ENCODE results near the gene ITGB5.
"Not testable (repeated sequence)": the region's sequence is repeated elsewhere in the genome, so short reads cannot be mapped to it uniquely, and the experiment has no call there.

Gene ITGB5

GRCh38 chr3:124783696-124784095 is 103.5 kb downstream of the ITGB5 start:
- no peak for DNase-seq

GRCh38 chr3:124782377-124782712 is 104.8 kb downstream of the ITGB5 start:
- not testable (repeated sequence) for DNase-seq

- DNase-seq = no peak
These were observed 105.4 kb downstream of the ITGB5 start for GRCh38 chr3:124781476-124782376.

- DNase-seq = no peak
These were observed 106.2 kb downstream of the ITGB5 start for GRCh38 chr3:124780761-124781475.

GRCh38 chr3:124780356-124780755 is 106.8 kb downstream of the ITGB5 start:
- no peak for DNase-seq

- DNase-seq = no peak
These were observed 107.4 kb downstream of the ITGB5 start for GRCh38 chr3:124779751-124780191.

GRCh38 chr3:124779116-124779515 is 108.0 kb downstream of the ITGB5 start:
- no peak for DNase-seq

GRCh38 chr3:124777762-124778470 is 109.2 kb downstream of the ITGB5 start:
- DNase-seq = no peak

- no peak for DNase-seq
These were observed 110.3 kb downstream of the ITGB5 start for GRCh38 chr3:124776856-124777255.

GRCh38 chr3:124775877-124776276 is 111.3 kb downstream of the ITGB5 start:
- no peak for DNase-seq

- no peak for DNase-seq
These were observed 112.2 kb downstream of the ITGB5 start for GRCh38 chr3:124774841-124775402.

GRCh38 chr3:124774327-124774718 is 112.8 kb downstream of the ITGB5 start:
- no peak for DNase-seq

GRCh38 chr3:124773351-124774326 is 113.5 kb downstream of the ITGB5 start:
- DNase-seq = no peak

- DNase-seq = no peak
These were observed 114.9 kb downstream of the ITGB5 start for GRCh38 chr3:124772081-124772831.

GRCh38 chr3:124771083-124771445 is 116.1 kb downstream of the ITGB5 start:
- DNase-seq = no peak

- no peak for DNase-seq
These were observed 116.7 kb downstream of the ITGB5 start for GRCh38 chr3:124770336-124771082.

GRCh38 chr3:124769462-124769861 is 117.7 kb downstream of the ITGB5 start:
- no peak for DNase-seq

- DNase-seq = no peak
These were observed 118.4 kb downstream of the ITGB5 start for GRCh38 chr3:124768812-124769211.

GRCh38 chr3:124767691-124768090 is 119.5 kb downstream of the ITGB5 start:
- no peak for DNase-seq

GRCh38 chr3:124767264-124767663 is 119.9 kb downstream of the ITGB5 start:
- no peak for DNase-seq

Data from CD4-positive, alpha-beta T cell treated with Interleukin-10 for 1 hour (primary cell).